Dedifferentiated amniotic fluid mesenchymal stem cell (primary cell): ENCODE measurements around the gene GRID1.

Source experiments
- DNase-seq: peaks from one replicate; pipeline ENCODE4 v3.0.0-alpha.2; 2016; ENCODE audit errors: extremely low spot score

Gene GRID1

DNA sequence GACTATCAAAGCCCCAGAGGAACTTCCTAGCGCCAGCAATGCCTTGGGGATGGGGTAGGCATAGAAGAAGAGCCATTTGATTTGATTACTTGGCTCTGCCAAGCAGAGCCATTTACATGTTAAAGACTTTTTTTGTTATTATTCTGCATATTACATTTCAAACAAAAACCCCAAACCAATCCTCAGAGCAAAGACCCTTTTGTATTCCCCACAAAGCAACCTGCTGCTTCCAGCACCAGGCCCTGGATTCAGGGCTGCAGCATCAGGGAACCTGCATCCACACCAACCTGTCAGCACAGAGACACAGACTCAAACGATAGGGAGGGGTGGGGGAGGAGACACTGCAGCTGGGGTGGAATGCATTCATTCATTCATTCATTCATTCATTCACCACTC lies 73.2 kb downstream of the GRID1 start:
- DNase-seq = no peak

GRCh38 chr10:86292462-86293395 lies 73.9 kb downstream of the GRID1 start:
- DNase-seq = no peak

DNA sequence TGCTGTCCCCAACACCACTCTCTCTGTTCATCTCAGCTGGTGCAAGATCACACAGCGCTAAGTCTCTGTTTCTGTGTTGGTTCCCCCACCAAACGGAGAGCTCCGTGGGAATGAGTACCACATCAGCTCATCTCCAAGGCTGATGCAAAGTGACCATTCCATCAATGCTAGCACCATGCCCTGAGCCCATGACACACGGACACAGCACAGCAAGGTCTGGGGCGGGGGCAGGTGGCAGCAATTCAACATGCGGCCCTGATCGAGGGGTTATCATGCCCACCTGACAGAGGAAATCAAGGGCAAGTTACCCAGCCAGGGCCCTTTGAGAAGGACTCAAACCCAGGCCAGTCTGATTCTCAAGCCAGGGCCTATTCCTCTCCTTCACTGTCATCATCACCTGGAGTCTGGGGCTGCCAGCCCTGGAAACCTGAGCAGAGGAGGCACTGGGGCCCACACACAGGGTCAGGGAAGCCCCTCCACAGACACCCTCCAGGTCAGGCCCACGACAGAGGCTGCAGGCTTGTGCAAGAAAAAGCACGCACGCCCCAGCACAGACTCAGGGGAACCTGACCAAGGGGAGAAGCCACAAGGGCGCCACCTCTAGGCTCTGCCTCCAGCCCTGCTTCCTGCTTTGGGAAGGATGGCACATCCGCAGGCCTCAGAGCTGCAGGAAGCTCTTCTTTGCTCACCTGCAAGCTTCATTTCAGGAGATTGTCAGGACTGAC lies 74.8 kb downstream of the GRID1 start:
- DNase-seq = no peak

DNA sequence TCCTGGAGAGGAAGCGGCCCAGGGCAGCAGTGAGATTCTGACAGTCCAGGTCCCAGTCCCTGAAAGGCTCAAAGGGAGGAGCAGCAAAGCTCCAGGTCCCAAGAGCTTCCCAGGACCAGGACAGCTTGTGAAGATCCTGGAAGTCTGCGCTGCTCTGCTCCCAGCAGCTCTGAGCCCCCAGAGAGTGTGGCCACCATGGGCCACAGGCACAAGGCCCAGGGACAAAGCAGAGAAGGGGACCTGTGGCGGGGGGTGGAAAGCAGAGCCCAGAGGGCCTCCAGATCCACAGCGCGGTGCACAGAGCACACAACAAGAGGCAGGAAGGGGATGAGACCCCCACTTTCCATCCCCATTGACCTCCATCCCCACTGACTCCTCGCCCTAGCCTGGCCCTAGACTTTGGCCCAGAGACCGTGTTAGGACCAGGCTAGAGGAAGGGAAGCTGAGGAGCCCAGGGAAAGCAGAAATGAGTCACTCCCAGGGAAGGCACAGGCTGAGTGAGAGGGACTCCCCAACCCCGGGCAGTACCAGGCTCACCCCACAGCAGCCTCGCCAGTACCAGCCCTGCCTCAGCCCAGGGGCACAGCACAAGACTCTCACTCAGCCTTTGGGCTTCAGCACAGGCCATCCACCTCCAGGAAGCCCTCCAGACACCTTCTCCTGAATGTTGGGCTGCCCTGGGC lies 75.5 kb downstream of the GRID1 start:
- no peak for DNase-seq

DNA sequence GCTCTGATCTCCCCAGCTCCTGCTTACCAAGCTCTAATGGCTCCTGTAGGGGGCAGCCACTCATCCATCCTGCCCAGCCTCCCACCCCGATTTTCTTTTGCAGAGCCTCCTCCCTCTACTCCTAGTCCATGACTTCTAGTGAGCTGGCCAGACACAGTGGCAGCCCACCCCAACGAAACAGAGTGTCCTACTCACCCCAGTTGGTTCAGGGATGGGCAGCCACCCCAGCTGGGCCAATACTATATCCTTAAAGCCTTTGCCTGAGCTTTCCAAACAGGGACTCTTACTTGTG lies 77.1 kb downstream of the GRID1 start:
- no peak for DNase-seq

- DNase-seq = no peak
Observed at GRCh38 chr10:86288695-86289576, 77.7 kb downstream of the GRID1 start.

GRCh38 chr10:86287966-86288579 lies 78.5 kb downstream of the GRID1 start:
- no peak for DNase-seq

DNA sequence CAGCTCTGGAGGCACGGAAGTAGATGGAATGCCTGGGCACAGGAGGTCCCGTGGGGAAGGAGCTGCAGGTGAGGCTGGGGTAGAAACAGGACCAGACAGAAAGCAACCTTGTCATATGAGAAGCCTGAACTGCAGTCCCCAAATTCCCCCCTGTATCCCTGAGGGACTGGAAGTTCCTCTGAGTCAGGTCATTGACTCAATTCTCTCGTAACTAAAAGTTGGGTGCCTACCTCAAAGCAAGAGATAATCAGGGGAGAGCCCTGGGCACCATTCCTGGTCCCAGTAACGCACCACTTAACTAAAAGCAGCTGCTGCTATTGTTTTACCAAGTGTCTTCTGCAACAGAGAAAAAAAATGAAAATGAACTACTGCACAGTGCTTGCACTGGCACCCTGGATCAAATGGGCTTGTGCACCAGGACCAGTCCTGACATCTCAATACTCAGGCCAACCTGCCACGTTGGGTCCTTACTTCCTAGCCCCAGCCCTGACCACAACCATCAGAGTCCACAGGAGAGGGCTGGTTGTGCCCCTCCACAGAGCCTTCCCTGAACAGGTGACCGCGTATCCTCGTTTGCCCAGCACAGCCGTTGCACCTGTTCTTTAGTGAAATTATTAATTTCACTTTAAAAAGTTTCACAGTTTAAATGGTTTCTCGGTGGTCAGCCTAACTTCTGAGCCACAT lies 79.3 kb downstream of the GRID1 start:
- DNase-seq = no peak

DNA sequence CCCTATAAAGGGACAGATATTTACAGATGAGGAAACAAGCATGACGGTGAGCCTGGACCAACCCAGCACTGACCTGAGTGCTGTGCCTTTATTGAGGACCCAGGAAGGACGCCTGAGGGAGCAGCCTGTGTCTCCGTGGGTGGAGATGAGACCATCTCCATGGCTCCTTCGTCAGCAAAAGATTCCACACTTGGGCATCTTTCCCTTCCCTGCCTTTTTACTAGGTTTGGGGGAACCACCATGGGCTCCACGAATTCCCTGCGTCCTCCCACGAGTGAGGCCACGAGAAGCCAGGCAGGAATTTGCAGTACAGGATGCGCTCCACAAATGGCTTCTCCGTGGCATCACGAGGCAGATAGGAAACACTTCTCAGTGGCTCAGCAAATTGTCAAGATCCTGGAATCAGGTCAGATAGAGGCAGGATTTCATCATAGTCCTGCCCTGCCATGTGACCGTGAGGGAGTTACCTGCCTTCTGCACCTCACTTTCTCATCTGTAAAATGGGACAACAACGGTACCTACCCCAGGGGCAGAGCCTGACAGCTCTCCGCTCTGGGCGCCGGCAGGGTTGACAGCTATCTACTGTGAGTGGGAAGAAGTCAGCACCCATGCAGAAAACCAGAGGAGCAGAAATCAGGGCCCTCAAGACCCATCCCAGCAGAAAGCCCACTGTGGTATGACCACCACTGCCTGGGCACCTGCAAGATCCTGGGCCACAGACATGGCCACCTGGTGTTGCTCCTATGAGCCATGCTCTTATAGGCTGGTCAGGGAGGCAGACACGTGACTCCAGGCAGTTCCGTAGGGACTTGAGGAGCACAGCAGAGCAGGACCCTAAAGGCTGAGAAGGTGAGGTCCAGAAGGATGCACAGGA lies 80.1 kb downstream of the GRID1 start:
- DNase-seq = no peak

DNA sequence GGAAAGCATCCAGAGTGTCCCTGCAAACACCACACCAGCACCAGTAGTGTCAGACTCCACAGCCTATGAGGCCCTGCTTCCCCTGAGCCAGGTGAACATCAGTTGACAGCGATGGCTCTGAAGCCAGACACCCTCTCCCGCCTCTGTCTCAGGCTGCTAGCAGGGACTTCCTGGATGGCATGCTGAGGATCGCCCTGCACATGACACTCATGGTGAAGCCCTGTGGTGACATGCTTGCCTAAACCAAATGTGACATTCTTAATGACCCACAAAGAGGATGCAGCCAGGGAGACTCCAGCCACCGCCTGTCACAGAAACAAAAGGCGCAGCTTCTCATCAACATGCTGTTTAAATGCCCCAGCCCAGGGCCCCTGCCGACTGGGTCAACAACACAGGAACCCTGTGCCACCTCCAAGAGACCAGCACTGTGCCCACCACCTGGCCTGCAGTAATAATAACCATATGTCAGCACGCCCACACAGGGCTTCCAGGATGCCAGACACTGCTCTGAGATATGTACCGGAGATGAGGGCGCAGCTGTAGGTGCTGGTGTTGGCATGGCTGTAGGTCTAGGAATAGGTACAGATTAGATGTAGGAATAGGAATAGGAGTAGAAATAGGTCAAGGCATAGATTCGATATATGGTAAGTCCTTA lies 81.3 kb downstream of the GRID1 start:
- no peak for DNase-seq

DNA sequence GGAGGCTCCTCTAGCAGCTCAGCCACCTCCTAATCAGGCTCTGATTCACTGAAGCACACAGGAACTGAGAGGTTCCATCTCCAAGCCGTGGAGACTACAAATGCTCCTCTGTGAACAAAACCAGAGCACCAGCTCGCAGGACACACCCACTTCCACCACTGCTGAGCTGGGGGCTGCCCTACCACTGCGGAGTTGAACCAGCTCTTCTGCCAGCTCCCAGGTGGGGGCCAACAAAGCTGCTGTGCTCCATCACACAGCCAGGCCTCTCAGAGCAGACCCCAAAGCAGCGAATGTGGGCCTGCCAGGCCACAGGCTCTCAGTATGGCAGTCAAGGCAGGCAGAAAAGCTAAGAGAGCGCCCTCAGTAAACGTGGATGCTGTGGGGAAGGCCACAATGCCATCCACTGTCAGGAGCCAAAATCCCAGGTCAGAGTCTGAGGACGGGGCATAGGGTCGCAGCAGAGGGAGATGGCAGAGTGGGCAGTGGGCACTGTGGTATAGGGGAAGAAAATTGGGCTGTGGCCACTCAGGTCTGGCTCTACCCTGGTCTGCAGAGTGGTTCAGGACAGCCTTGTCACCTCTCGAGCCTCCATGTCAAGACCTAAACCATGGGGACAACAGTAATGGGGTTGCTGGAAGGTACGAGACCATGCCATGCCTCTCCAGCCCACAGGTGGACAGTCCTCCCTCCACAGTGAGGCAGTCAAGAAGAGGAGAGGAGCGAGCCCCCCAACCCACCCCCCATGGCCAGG lies 82.1 kb downstream of the GRID1 start:
- no peak for DNase-seq

- no peak for DNase-seq
Observed at GRCh38 chr10:86283466-86284287, 82.9 kb downstream of the GRID1 start.

DNA sequence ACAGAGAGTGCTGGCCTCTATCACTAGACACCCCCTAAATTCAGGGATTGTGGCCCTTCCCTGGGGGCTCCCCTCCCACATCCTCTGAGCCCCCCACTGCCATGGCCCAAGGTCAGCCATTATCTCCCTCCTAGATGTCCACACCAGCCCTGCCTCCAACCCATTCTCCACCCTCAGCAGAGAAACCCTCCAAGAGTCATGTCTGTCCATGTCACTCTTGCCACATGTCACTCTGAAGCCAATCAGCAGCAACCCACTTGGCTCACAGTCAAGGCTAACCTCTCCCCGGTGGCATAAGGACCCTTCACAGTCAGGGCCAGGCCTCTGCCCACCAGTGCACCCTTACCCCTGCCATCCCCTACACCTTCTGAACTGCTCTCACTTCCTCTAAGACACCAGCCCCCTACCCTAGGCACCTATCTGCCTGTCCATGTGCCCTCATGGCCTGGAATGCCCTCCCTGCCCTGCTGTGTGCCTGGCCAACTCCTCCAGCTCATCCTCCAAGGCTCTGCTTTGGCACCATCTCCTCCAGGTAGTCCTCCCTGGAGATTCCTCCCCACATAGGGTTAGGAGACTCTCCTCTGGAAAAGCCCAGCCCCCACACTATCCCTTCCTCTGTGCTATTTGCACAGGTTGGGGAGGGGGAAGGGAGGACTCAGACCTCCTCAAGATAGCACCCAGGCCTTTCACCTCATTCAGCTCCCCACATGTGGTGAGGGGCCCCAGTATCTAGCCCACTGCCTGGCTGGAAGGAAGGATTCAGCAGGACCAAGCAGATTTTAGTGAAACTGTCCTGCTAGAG lies 83.7 kb downstream of the GRID1 start:
- DNase-seq = no peak

- DNase-seq = no peak
Observed at GRCh38 chr10:86281396-86281795, 85.2 kb downstream of the GRID1 start.

- DNase-seq = no peak
Observed at GRCh38 chr10:86269332-86269731, 97.3 kb downstream of the GRID1 start.

DNA sequence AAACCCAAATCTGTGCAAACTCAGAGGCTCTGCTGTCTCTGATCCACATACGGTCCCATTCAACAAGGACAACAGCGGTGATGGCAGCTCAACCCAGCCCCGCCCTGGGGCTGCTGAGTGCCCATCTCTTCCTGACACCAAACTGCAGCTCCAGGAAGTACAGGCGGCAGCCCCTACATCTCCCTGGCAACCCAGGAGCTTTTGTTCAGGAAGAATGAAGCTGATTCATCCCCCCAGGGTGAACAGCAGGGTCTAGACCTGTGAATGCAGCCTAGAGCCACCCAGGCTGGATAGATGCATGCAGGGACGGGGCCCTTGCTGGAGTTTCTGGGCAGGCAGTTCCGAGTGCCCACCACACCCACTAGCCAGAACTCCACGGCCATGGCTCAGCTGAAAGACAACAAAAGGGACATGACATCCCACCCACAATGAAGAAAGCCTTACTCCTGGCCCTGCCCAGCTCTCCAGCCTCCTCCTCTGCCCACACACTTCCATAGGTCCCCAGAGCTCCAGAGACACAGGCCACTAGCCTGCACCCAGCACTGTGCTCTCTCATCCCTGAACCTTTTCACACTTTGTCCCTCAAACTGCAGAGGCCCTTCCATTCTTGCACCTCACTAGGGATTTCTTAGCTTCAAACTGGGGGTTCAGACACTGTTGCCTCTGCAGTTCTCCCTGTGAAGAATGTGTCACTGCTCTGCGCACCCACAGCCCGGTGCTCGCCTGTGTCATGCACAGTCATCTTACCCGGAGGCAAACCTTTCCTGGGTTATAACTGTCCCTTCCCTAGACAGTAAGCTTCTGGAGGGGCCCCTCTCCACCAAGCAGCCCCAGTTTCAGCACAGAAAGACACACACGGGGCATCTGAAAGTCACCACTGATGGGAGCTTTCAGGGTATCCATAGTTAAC lies 99.1 kb downstream of the GRID1 start:
- no peak for DNase-seq
